Measurements from ENCODE around the gene TRMT10C. TPM values are rescaled to one million over a fixed set of nuclear protein-coding genes. Genes with fewer than 3 reads are reported as not detected.

TRMT10C gene
- total RNA-seq, 1 donor from 2014 or later: 31.9 TPM

DNA sequence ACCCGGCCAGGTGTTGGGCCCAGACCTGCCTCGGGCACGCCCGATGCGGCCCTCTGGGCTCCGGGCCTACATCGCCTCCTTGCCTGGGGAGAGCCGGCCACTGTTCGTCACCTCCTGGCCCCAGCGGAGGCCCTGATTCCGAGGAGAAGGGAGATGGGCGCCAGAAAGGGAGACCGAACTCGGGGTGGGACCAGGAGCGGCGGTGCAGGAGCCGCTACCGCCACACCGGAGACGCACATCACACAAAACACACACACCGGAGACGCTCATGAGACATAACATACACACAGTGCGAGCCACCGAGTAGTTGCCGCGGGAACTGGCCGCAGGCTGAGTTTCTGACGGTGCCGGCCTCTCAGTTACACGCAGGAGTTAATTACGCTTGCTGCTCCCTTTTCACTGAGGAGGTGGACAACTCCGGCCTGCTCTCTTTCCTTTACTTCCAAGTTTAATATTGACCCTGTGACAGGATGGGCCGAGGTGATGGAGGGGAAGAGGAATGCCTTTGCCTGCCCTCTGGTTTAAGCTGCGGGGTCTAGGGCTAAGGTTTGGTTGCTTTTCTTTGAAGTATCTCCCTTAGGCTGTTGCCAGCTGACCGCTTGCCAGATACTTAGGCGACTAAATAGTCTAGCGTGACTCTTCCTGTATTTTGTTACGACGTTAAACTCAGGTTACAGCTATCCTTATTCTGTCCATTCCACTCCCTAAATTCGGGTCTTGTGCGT, 12.9 kb downstream of the TRMT10C start:
- H3K36me3 Mint-ChIP-seq: peaks cover 11% of the 10 kb centered on the region
- H3K27me3 Mint-ChIP-seq: no peaks in the 10 kb centered on the region
- DNase-seq (ENCODE audit: extremely low spot score, unreplicated experiment): no peak
- no peak for TF ChIP-seq CTCF (conservative IDR thresholded peaks at IDR 0.05)
- H3K27ac Mint-ChIP-seq: peak overlapping the region; percentile 100
- peak overlapping the region; percentile 99 for H3K4me3 Mint-ChIP-seq
- peaks cover 19% of the 10 kb centered on the region for H3K4me1 Mint-ChIP-seq (ENCODE audit: unreplicated experiment)
- no peaks in the 10 kb centered on the region for H3K9me3 Mint-ChIP-seq

- TF ChIP-seq CTCF (conservative IDR thresholded peaks at IDR 0.05): no peak
- no peak overlapping the region for H3K27ac Mint-ChIP-seq
- no peaks in the 10 kb centered on the region for H3K9me3 Mint-ChIP-seq
- peaks cover 20% of the 10 kb centered on the region for H3K36me3 Mint-ChIP-seq
- peaks cover 19% of the 10 kb centered on the region for H3K4me1 Mint-ChIP-seq (ENCODE audit: unreplicated experiment)
- H3K27me3 Mint-ChIP-seq: no peaks in the 10 kb centered on the region
- DNase-seq (ENCODE audit: extremely low spot score, unreplicated experiment): no peak
- no peak overlapping the region for H3K4me3 Mint-ChIP-seq
These were observed 15.6 kb downstream of the TRMT10C start for GRCh38 chr3:101577286-101577685.

- Mint-ChIP-seq H3K4me3 (no peak overlapping the region), H3K36me3 (peaks cover 37% of the 10 kb centered on the region), H3K27ac (no peak overlapping the region), H3K4me1 (ENCODE audit: unreplicated experiment) (no peaks in the 10 kb centered on the region), H3K27me3 (no peaks in the 10 kb centered on the region), H3K9me3 (no peaks in the 10 kb centered on the region)
- TF ChIP-seq CTCF (conservative IDR thresholded peaks at IDR 0.05): no peak
- no peak for DNase-seq (ENCODE audit: extremely low spot score, unreplicated experiment)
These were observed 26.9 kb downstream of the TRMT10C start for GRCh38 chr3:101588616-101589015.

- Mint-ChIP-seq H3K27me3 (no peaks in the 10 kb centered on the region), H3K36me3 (peaks cover 33% of the 10 kb centered on the region), H3K9me3 (no peaks in the 10 kb centered on the region), H3K4me3 (no peak overlapping the region), H3K27ac (no peak overlapping the region), H3K4me1 (ENCODE audit: unreplicated experiment) (no peaks in the 10 kb centered on the region)
- DNase-seq (ENCODE audit: extremely low spot score, unreplicated experiment): no peak
- no peak for TF ChIP-seq CTCF (conservative IDR thresholded peaks at IDR 0.05)
These were observed 29.4 kb downstream of the TRMT10C start for GRCh38 chr3:101591071-101591470.

DNA sequence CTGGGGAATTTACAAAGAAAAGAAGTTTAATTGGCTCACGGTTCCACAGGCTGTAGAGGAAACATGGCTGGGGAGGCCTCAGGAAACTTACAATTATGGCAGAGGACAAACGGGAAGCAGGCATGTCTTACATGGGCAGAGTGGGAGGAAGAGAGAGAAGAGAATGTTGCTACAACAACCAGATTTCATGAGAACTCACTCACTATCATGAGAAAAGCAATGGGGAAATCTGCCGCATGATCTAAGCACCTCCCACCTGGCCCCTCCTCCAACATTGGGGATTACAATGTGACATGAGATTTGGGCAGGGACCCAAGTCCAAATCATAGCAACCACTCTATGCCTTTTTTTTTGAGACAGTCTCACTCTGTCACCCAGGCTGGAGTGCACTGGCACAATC, 41.1 kb downstream of the TRMT10C start:
- Mint-ChIP-seq H3K4me3 (no peak overlapping the region), H3K9me3 (no peaks in the 10 kb centered on the region), H3K27ac (no peak overlapping the region), H3K4me1 (ENCODE audit: unreplicated experiment) (no peaks in the 10 kb centered on the region), H3K36me3 (peaks cover 3% of the 10 kb centered on the region), H3K27me3 (no peaks in the 10 kb centered on the region)
- no peak for TF ChIP-seq CTCF (conservative IDR thresholded peaks at IDR 0.05)
- DNase-seq (ENCODE audit: extremely low spot score, unreplicated experiment): no peak
